ENCODE results near the gene SLC43A3.
A peak's percentile ranks its signal among the peaks of the same experiment; 100 is the strongest.

Gene SLC43A3

DNA sequence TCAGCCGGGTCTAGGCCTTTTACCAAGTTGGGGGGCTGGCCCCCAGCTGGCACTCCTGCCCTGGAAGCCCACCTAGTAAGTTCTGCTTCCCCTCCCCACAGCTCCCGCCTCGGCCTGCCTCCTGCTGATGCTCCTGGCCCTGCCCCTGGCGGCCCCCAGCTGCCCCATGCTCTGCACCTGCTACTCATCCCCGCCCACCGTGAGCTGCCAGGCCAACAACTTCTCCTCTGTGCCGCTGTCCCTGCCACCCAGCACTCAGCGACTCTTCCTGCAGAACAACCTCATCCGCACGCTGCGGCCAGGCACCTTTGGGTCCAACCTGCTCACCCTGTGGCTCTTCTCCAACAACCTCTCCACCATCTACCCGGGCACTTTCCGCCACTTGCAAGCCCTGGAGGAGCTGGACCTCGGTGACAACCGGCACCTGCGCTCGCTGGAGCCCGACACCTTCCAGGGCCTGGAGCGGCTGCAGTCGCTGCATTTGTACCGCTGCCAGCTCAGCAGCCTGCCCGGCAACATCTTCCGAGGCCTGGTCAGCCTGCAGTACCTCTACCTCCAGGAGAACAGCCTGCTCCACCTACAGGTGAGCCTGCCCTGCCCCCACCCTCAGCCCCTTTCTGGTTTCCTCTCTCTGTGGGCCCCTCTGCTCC is 40.7 kb upstream of the SLC43A3 start:
- Histone ChIP-seq H3K36me3 (ENCODE audit: insufficient read depth, low read length) (no peaks in the 10 kb centered on the region), H3K9me3 (ENCODE audit: low read length) (no peaks in the 10 kb centered on the region), H3K9ac (ENCODE audit: low read length) (no peak overlapping the region), H3K4me1 (ENCODE audit: insufficient read depth, low read length) (no peaks in the 10 kb centered on the region), H3K27me3 (ENCODE audit: control insufficient read depth in 1 of 2, insufficient read depth in 2 of 2, low read length in 2 of 2) (peaks cover 0 to 6% of the 10 kb centered on the region in 2 donors), H3K4me3 (ENCODE audit: low read depth in 1 of 2, low read length in 2 of 2) (no peak overlapping the region), H3K27ac (ENCODE audit: low read depth, low read length) (no peak overlapping the region)

DNA sequence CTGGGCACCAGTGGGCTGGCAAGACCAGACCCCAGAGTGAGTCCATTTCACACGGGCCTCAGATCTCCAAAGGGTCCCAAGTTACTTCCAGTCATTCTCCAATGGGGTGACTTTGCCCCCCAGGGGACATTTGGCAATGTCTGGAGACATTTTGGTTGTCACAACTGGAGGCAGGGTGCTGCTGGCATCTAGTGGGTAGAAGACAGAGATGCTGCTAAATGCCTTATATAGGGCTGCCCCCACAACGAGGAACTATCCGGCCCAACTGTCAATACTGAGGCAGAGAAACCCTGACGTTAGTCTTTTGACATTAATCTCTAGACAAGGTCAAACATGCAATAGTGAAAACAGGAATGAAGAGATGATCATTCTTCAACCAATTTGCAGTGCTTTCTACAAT is 39.8 kb upstream of the SLC43A3 start:
- Histone ChIP-seq H3K36me3 (ENCODE audit: insufficient read depth, low read length) (no peaks in the 10 kb centered on the region), H3K9ac (ENCODE audit: low read length) (no peak overlapping the region), H3K4me1 (ENCODE audit: insufficient read depth, low read length) (no peaks in the 10 kb centered on the region), H3K4me3 (ENCODE audit: low read depth in 1 of 2, low read length in 2 of 2) (no peak overlapping the region), H3K27ac (ENCODE audit: low read depth, low read length) (no peak overlapping the region), H3K9me3 (ENCODE audit: low read length) (no peaks in the 10 kb centered on the region), H3K27me3 (ENCODE audit: control insufficient read depth in 1 of 2, insufficient read depth in 2 of 2, low read length in 2 of 2) (peaks cover 3 to 15% of the 10 kb centered on the region in 2 donors)

DNA sequence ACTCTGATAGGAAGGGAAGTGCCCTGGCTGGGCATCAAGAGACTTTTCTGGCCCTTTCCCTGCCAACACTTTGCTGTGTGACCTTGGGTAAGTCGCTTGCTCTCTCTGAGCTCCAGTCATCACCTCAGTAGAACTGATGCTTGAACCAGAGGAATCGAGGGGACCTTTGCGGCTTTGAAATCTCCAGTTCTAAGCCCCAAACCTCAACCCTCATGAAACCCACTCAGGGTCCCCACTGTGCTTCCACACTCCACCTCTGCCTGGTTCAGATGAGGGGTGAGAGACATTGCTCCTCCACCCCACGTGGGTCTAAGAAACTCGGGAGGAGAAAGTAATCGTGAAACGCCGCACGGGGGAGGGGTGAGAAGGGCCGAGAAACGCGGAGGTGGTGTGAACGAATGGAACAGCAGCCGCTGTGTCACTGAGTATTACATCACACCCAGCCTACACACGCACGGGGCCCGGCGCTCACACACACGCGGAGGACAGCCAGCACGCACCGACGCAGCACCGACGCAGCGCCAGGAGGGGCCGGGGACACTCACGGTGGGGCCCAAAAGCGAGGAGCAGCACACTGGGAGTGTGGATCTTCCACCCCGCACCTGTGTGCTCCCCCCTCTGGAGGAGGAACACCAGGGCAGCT is 37.7 kb upstream of the SLC43A3 start:
- Histone ChIP-seq H3K9me3 (ENCODE audit: low read length) (no peaks in the 10 kb centered on the region), H3K27ac (ENCODE audit: low read depth, low read length) (no peak overlapping the region)

DNA sequence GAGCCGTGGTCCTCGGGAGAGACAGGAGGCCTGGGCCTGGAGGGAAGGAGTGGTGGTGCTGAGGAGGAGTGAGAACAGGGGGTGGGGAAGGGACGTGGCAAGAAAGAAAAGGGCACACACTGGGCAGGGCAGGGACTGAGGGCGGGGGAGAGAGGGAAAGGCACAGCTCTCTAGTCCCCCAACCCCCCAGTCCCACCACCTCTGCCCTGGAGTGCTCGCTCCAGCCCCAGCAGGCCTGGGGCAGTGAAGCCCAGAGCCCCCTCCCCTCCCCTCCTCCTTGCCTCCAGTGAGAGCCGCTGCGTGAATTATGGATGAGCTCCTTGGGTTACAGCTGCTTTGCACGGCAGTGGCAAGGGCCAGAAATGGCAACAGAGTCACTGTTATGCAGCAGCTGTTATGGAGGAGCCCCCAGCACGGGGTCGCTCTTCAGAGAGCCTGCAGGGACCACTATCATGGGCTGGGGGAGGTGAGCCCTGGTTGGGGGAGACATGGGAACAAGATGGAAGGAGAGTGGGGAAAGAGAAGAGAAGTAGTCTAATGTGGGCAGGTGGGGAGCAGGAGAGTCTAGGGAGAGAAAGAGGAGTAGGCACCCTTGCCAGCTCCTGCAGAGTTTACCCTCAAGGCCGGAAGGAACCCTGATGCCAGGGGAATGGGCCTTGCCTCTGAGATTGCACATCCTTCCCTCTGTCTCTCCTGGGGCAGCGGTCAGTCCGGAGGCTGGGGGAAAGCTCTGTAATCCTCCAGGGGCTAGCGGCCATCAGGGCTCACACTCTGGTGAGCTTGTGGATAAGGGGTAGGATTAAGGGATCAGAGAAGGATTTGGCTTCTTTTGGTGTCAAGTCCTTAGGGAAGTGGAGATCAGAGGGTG is 37.0 kb upstream of the SLC43A3 start:
- Histone ChIP-seq H3K27ac (ENCODE audit: low read depth, low read length) (no peak overlapping the region), H3K4me1 (ENCODE audit: insufficient read depth, low read length) (peaks cover 11% of the 10 kb centered on the region), H3K9ac (ENCODE audit: low read length) (no peak overlapping the region), H3K4me3 (ENCODE audit: low read depth in 1 of 2, low read length in 2 of 2) (no peak overlapping the region), H3K36me3 (ENCODE audit: insufficient read depth, low read length) (no peaks in the 10 kb centered on the region), H3K9me3 (ENCODE audit: low read length) (no peaks in the 10 kb centered on the region), H3K27me3 (ENCODE audit: control insufficient read depth in 1 of 2, insufficient read depth in 2 of 2, low read length in 2 of 2) (peaks cover 14 to 39% of the 10 kb centered on the region in 2 donors)

More for the DNA sequence above, 37.7 kb upstream of the SLC43A3 start:
- no peaks in the 10 kb centered on the region for H3K36me3 ChIP-seq (ENCODE audit: insufficient read depth, low read length)
- H3K4me3 ChIP-seq (ENCODE audit: low read depth in 1 of 2, low read length in 2 of 2) = no peak overlapping the region
- peaks cover 4% of the 10 kb centered on the region for H3K4me1 ChIP-seq (ENCODE audit: insufficient read depth, low read length)
- H3K27me3 ChIP-seq (ENCODE audit: control insufficient read depth in 1 of 2, insufficient read depth in 2 of 2, low read length in 2 of 2) = peaks cover 9 to 32% of the 10 kb centered on the region in 2 donors
- no peak overlapping the region for H3K9ac ChIP-seq (ENCODE audit: low read length)

DNA sequence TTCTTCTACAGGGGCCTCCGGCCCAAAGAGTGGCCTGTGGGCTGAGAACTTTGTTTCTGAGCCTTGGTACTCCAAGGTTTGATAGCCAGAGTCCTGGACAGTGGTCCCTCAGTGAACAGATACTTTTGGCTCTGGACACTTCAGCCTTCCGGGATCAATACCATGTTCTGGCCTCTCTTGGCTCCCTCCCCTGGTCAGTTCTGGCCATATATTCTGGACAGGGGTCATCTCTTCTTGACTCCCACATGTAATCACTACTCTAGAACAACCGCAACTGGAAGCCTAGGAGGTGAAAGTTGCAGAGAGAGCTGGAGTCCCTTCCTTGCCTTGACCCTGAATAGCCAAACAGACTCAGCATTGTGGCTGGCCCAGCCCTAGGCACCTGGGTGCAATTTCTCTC is 35.7 kb upstream of the SLC43A3 start:
- Histone ChIP-seq H3K4me3 (ENCODE audit: low read depth in 1 of 2, low read length in 2 of 2) (no peak overlapping the region), H3K9me3 (ENCODE audit: low read length) (no peaks in the 10 kb centered on the region), H3K36me3 (ENCODE audit: insufficient read depth, low read length) (no peaks in the 10 kb centered on the region), H3K27ac (ENCODE audit: low read depth, low read length) (no peak overlapping the region), H3K9ac (ENCODE audit: low read length) (no peak overlapping the region), H3K4me1 (ENCODE audit: insufficient read depth, low read length) (peaks cover 22% of the 10 kb centered on the region), H3K27me3 (ENCODE audit: control insufficient read depth in 1 of 2, insufficient read depth in 2 of 2, low read length in 2 of 2) (peaks cover 24 to 52% of the 10 kb centered on the region in 2 donors)

DNA sequence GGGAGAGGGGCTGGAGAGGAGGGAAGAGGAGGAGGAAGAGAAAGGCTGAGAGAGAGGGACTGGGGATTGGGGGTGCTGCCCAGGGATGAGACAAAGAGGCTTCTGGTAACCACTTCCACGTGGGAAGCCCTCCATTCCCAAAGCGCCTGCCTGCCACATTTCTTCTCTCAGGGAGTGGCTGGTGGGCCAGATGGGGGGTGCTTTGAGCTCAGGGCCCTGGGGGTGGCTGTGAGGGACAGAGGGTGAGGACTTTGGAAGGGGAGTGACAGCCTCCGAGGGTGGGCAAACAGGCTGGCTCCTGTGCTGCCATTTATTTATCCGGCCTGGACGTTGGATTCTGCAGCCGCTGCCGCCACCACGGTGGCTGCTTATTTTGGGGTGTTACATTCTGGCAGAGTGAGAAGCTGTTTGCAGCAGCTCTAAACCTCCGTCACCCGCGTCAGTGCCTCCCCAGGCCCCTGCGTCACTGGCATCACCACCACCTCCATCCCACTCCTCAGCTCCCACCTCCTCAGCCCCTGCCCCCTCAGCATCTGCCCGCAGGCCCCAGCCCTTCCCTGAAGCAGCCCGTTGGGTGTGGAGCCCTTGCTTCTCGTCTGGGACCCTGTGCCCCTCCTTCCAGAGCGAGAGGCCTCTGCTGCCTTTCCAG is 35.0 kb upstream of the SLC43A3 start:
- no peak overlapping the region for H3K9ac ChIP-seq (ENCODE audit: low read length)
- H3K36me3 ChIP-seq (ENCODE audit: insufficient read depth, low read length) = no peaks in the 10 kb centered on the region
- H3K9me3 ChIP-seq (ENCODE audit: low read length) = no peaks in the 10 kb centered on the region
- H3K4me1 ChIP-seq (ENCODE audit: insufficient read depth, low read length) = peaks cover 25% of the 10 kb centered on the region
- no peak overlapping the region for H3K27ac ChIP-seq (ENCODE audit: low read depth, low read length)
- no peak overlapping the region for H3K4me3 ChIP-seq (ENCODE audit: low read depth in 1 of 2, low read length in 2 of 2)
- H3K27me3 ChIP-seq (ENCODE audit: control insufficient read depth in 1 of 2, insufficient read depth in 2 of 2, low read length in 2 of 2) = peaks cover 27 to 59% of the 10 kb centered on the region in 2 donors

DNA sequence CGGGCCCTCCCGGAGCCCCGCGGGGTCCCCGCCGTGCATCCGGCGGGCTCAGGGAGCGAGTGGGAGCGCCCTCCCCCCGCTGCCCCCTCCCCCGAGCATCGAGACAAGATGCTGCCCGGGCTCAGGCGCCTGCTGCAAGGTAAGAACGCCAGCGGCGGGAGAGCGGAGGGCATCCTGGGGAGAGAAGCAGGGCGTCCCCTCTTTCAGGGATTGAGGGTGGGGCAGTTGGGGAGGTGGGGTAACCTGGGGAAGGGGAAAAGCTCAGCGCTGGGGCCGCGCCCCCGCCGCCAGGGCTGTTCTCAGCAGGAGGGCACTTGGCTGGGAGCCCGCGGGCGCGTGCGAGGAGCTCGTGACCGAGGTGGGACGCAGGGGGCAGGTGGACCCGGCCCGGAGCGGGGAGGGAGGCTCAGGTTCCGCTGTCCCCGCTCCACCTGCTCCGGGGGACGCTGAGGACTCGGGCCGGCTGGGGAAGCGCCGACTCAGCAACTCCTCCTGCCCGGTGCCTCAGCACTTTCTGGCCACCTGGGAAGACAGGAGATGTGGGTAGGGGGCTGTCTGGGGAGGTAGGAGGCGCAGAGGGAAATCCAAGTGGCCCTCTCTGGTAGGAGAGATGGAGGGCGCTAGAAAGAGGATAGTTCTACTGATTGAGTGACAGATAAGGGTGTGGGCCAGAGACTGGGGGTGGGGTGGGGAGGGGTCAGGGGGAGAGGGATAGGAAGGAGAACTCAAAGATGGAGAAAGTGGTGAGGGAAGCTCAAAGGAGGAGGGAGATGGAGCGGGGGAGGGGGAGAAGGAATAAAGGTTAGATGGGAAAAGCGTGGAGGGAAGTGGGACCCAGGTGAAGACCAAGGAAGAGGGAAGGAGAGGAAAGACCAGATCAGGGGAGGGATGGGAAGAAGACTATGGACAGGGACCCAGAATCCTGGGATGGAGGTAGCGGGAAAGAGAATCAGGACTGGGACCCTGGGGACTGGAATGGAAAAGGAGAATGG is 34.1 kb upstream of the SLC43A3 start:
- H3K9me3 ChIP-seq (ENCODE audit: low read length) = no peaks in the 10 kb centered on the region
- peaks cover 30 to 62% of the 10 kb centered on the region in 2 donors for H3K27me3 ChIP-seq (ENCODE audit: control insufficient read depth in 1 of 2, insufficient read depth in 2 of 2, low read length in 2 of 2)
- H3K9ac ChIP-seq (ENCODE audit: low read length) = no peak overlapping the region
- H3K27ac ChIP-seq (ENCODE audit: low read depth, low read length) = no peak overlapping the region
- no peak overlapping the region for H3K4me3 ChIP-seq (ENCODE audit: low read depth in 1 of 2, low read length in 2 of 2)
- peaks cover 25% of the 10 kb centered on the region for H3K4me1 ChIP-seq (ENCODE audit: insufficient read depth, low read length)
- H3K36me3 ChIP-seq (ENCODE audit: insufficient read depth, low read length) = no peaks in the 10 kb centered on the region

DNA sequence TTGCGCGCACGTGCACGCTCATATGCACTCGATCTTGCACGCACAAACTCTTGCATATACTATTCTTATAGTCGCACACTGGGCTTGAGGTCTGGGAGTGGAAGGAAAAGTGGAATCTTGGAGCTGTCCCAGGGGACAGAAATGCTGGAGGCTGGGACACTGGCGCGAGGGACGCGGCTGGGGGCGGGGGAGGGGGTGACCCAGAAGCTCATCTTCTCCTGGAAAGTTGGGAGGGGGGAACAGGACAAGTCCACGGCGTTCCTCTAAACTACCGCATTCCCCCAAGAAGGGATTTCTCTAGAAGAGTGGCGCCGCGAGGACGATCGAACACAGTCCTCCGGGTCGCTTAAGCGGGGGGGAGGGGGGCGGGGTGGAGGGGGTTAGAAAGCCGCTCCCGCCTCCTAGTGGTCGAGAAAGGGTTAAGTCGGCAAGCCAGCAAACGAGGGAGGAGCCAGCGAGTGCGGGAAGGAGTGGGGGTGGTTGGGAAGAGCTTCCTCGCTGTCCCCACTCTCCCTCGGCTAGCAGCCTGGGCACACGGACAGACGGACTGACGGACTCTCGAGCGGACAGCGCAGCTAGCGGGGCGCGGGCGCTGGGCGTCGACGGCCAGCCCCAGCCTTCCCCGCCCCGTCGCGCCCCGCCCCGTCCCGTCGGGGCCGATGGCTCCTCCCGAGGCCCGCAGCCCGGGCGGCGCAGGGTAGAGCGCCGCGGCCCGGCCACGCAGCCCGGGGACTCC is 33.3 kb upstream of the SLC43A3 start, which contains the start of gene RTN4RL2:
Gene RTN4RL2, plus strand, starts transcription at position 507 of the 736 bp plus-strand sequence. CDS start 338 bp downstream, outside the sequence.
- Histone ChIP-seq H3K27ac (ENCODE audit: low read depth, low read length) (no peak within 1 kb of the TSS), H3K4me1 (ENCODE audit: insufficient read depth, low read length) (peaks cover 25% of the 10 kb centered on the region), H3K27me3 (ENCODE audit: control insufficient read depth in 1 of 2, insufficient read depth in 2 of 2, low read length in 2 of 2) (peaks cover 30 to 62% of the 10 kb centered on the region in 2 donors), H3K4me3 (ENCODE audit: low read depth in 1 of 2, low read length in 2 of 2) (peak within 1 kb of the TSS; percentile 13 to 24), H3K36me3 (ENCODE audit: insufficient read depth, low read length) (no peaks in the 10 kb centered on the region), H3K9ac (ENCODE audit: low read length) (no peak within 1 kb of the TSS), H3K9me3 (ENCODE audit: low read length) (no peaks in the 10 kb centered on the region)

DNA sequence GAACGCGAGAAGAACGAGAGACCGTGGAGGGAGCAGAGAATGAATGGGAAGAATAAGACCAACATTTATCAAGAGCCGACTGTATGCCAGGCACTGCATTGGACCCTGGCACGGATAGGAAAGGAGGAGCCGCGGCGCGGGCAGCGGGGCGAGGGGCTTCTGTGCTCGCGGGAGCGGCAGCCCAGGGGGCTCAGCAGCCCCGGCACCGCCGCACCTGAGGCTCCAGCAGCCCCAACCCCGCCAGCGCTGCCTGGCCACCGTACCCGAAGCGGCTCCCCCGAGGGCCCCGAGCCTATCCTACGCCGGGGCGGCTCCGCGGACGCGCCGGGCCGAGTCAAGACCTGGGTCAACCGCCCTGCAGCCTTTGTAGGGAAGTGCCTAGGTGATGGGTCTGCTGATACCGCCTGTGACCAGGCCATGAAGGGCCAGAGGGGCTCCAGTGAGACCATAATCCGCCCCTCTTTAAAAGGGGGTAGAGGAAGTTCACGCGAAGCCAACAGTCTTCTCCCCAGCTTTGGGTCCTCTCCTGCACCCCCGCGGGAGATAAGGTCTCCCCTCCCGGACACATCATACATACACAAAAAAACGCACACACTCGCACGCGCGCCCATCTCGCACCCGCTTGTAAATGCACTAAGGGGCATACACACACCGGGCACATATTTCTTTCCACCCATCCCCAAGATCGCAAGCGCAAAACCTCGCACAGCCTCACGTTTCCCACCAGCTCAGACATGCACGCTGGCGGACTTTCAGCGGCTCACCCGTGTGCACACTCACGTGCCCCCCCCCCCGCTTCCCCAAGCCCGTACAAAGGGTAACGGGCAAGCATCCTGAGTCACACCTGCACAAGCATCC is 32.5 kb upstream of the SLC43A3 start:
- H3K27me3 ChIP-seq (ENCODE audit: control insufficient read depth in 1 of 2, insufficient read depth in 2 of 2, low read length in 2 of 2) = peaks cover 30 to 62% of the 10 kb centered on the region in 2 donors
- peak overlapping the region; percentile 13 to 52 for H3K4me3 ChIP-seq (ENCODE audit: low read depth in 1 of 2, low read length in 2 of 2)
- H3K9me3 ChIP-seq (ENCODE audit: low read length) = no peaks in the 10 kb centered on the region
- no peak overlapping the region for H3K9ac ChIP-seq (ENCODE audit: low read length)
- H3K4me1 ChIP-seq (ENCODE audit: insufficient read depth, low read length) = peaks cover 25% of the 10 kb centered on the region
- no peak overlapping the region for H3K27ac ChIP-seq (ENCODE audit: low read depth, low read length)
- no peaks in the 10 kb centered on the region for H3K36me3 ChIP-seq (ENCODE audit: insufficient read depth, low read length)
